Muscle layer of duodenum (tissue), 2 donors: ENCODE results near the gene UPF1.
A peak's percentile ranks its signal among the peaks of the same experiment; 100 is the strongest.

Experiments used
- H3K27ac ChIP-seq: one replicate; pipeline ENCODE4 v1.7.0; 2013; ENCODE audit warnings: mild to moderate bottlenecking, low read length
- H3K27me3 ChIP-seq: one replicate; pipeline ENCODE4 v1.7.0; 2013; ENCODE audit warnings: low read depth, mild to moderate bottlenecking, control low read depth, low read length
- H3K36me3 ChIP-seq, 2 donors: one replicate each; pipeline ENCODE4 v1.7.0; 2013; ENCODE audit warnings: low read length in 2 of 2, control low read depth in 1 of 2, mild to moderate bottlenecking in 1 of 2; ENCODE audit not compliant: insufficient read depth in 2 of 2, control insufficient read depth in 1 of 2
- H3K4me1 ChIP-seq, 2 donors: one replicate each; pipeline ENCODE4 v1.7.0; 2013; ENCODE audit warnings: low read length in 2 of 2, mild to moderate bottlenecking in 2 of 2, control low read depth in 1 of 2, moderate library complexity in 1 of 2; ENCODE audit not compliant: insufficient read depth in 2 of 2, control insufficient read depth in 1 of 2
- H3K4me3 ChIP-seq, 2 donors: one replicate each; pipeline ENCODE4 v1.7.0; 2013; ENCODE audit warnings: low read length in 2 of 2, low read depth in 1 of 2, mild to moderate bottlenecking in 1 of 2
- H3K9me3 ChIP-seq, 2 donors: one replicate each; pipeline ENCODE4 v1.7.0; 2013; ENCODE audit warnings: low read length in 2 of 2, control low read depth in 1 of 2, mild to moderate bottlenecking in 1 of 2; ENCODE audit not compliant: control insufficient read depth in 1 of 2
- donor health status: healthy.

UPF1 gene

GRCh38 chr19:18831524-18832305, at the start of gene UPF1:
Gene UPF1 (plus strand): TSS chr19:18831959. CDS start chr19:18832210, 251 bp downstream.
- Histone ChIP-seq H3K4me1 (peaks cover 17 to 33% of the 10 kb centered on the region in 2 donors), H3K27me3 (no peaks in the 10 kb centered on the region)

GRCh38 chr19:18782559-18783225, 49.1 kb upstream of the UPF1 start:
- Histone ChIP-seq H3K4me1 (peaks cover 0 to 4% of the 10 kb centered on the region in 2 donors), H3K27ac (no peak overlapping the region), H3K36me3 (no peaks in the 10 kb centered on the region), H3K9me3 (no peaks in the 10 kb centered on the region), H3K4me3 (no peak overlapping the region), H3K27me3 (peaks cover 17% of the 10 kb centered on the region)

More at GRCh38 chr19:18831524-18832305, at the start of gene UPF1:
- H3K27ac ChIP-seq = peak within 1 kb of the TSS; percentile 81
- H3K4me3 ChIP-seq = peak within 1 kb of the TSS; percentile 79 to 88
- H3K36me3 ChIP-seq = no peaks in the 10 kb centered on the region
- peaks cover 0 to 8% of the 10 kb centered on the region in 2 donors for H3K9me3 ChIP-seq

DNA sequence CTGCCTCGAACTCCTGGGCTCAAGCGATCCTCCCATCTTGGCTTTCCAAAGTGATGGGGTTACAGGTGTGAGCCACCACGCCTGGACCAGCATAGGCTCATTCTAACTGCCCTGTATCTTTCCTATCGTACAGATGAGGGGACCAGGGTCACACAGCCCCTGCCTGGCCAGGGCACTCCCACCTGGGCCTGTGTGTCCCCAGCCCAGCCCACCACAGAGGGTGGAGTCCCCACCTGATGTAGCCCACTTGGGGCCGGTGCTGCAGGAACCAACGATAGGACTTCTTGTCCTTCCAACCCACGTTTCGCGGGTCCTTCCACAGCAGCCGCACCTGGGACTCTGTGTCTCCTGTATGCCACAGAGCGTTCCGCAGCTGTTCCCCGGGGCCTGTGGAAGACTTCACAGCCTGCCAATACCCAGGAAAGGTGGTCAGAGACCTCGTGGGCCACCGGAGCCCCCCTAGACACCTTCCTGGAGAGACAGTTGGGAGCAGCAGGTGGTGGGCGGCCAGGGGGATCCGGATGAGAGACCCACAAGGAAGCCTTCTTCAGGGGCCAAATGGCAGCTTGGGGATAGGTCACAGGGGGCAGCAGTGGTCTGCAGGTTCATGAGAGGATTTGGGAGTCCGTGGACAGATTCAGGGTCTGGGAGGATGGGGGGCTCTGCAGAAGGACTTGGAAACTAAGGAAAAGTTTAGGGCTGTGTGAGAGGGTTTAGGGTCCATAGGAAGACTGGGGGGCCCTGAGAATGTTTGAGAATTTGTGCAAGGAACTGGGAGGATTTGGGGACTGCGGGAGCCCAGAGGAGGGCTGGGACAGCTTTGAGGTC, 47.6 kb upstream of the UPF1 start:
- Histone ChIP-seq H3K27ac (no peak overlapping the region), H3K36me3 (no peaks in the 10 kb centered on the region), H3K27me3 (peaks cover 19% of the 10 kb centered on the region), H3K9me3 (no peaks in the 10 kb centered on the region), H3K4me3 (no peak overlapping the region), H3K4me1 (peaks cover 0 to 12% of the 10 kb centered on the region in 2 donors)

- peaks cover 0 to 18% of the 10 kb centered on the region in 2 donors for H3K4me1 ChIP-seq
- peaks cover 25% of the 10 kb centered on the region for H3K27me3 ChIP-seq
- peak overlapping the region in 1 of 2 donors; percentile 22 for H3K4me3 ChIP-seq
- H3K9me3 ChIP-seq = no peaks in the 10 kb centered on the region
- no peak overlapping the region for H3K27ac ChIP-seq
- H3K36me3 ChIP-seq = no peaks in the 10 kb centered on the region
Observed at GRCh38 chr19:18784786-18785120, 47.0 kb upstream of the UPF1 start.

GRCh38 chr19:18785179-18786124, 46.3 kb upstream of the UPF1 start:
- Histone ChIP-seq H3K27me3 (peaks cover 27% of the 10 kb centered on the region), H3K36me3 (no peaks in the 10 kb centered on the region), H3K27ac (no peak overlapping the region), H3K4me3 (peak overlapping the region in 1 of 2 donors; percentile 22), H3K9me3 (no peaks in the 10 kb centered on the region), H3K4me1 (peaks cover 0 to 25% of the 10 kb centered on the region in 2 donors)

DNA sequence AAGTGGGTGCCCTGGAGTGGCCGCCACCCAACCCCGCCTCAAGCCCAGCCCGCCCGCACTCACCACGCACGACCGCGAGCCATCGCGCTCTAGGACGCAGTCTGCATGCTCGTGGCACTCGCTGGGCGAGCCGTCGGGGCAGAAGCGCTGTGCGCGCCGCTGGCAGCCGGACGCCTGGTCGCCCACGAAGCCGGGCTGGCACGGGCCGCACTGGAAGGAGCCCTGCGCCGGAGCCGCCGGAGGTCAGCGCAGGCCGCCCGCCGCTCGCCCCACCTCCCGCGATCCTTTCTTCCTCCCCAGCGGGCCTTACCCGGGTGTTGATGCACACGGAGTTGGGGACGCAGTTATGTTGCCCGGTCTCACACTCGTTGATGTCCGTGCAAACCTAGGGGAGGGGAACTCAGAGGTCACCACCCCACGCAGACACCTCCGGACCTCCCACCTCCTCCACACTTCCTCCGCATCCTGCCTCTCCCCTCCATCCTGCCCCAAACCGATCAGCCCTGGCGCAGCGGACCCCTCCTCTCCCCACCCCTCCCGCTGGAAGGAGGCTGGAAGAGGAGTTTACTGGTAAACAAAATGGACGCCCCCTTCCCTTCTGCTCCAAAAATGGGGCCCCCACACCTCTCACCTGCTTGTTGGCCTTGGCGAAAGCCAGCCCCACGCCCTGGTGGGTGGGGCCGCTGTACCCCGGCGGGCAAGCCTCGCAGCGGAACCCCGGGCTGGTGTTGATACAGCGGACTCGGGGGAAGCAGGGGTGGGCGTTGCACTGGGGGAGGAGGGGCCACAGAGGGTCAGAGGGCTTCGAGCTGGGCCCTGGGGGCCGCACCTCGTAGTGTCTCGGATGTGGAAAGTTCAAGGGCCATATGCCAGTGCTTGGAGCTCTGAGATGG, 43.0 kb upstream of the UPF1 start:
- peak overlapping the region in 1 of 2 donors; percentile 40 for H3K4me3 ChIP-seq
- H3K27me3 ChIP-seq = peaks cover 36% of the 10 kb centered on the region
- no peaks in the 10 kb centered on the region for H3K9me3 ChIP-seq
- H3K36me3 ChIP-seq = no peaks in the 10 kb centered on the region
- H3K27ac ChIP-seq = no peak overlapping the region
- peaks cover 0 to 30% of the 10 kb centered on the region in 2 donors for H3K4me1 ChIP-seq

DNA sequence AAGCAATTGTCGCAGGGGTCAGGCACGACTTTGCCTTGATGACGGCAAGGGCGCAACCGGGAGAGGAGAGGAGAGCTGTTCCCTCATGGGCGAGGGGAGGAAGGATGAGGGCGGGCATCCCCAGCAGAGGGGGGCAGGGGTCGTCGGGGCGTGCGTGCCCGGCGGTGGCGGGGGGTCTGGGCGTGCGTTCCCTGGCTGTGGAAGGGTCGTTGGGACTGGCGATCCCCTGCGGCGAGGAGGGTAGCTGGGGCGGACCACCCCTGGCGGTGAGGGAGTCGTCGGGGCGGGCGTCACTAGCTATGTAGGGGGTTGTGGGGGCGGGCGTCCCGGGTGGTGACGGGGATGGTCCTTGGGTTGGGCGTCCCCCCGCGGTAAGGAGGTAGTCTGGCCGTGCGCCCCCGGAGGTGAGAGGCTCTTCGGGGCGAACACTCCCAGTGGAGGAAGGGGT, 42.3 kb upstream of the UPF1 start:
- Histone ChIP-seq H3K36me3 (no peaks in the 10 kb centered on the region), H3K4me3 (peak overlapping the region in 1 of 2 donors; percentile 40), H3K4me1 (peaks cover 0 to 30% of the 10 kb centered on the region in 2 donors), H3K9me3 (no peaks in the 10 kb centered on the region), H3K27ac (no peak overlapping the region), H3K27me3 (peaks cover 36% of the 10 kb centered on the region)

DNA sequence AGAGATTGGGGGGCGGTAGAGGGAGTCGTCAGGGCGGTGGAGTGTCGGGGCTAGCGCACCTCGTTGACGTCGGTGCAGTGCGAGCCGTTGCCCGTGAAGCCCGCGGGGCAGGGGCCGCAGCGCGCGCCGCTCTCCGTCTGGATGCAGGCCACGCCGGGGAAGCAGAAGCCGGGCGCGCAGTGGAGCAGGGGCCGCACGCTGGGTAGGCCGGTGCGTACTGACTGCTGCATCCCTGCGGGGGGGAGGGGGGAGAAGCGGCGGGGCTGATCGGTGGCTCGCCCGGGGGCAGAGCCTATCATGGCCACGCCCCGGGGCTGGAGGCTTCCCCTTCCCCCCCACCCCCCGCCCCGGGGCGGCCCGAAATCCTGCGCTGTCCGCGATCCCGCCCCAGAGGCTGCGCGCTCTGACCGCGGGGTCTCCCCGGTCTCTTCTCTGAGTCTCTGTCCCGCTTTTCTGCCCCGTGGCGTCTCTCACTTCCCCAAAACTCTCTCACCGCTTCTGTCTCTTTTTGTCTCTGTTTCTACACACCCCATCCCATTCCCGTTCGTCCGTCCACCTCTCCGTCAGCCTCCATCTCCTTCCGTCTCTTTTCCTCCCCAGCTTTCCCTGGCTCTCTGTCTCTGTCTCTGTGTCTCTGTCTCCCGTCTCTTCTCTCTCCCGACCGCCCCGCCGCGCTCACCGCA, 41.7 kb upstream of the UPF1 start:
- Histone ChIP-seq H3K9me3 (no peaks in the 10 kb centered on the region), H3K4me1 (peaks cover 0 to 30% of the 10 kb centered on the region in 2 donors), H3K4me3 (peak overlapping the region; percentile 11 to 40), H3K27me3 (peaks cover 36% of the 10 kb centered on the region), H3K27ac (no peak overlapping the region), H3K36me3 (no peaks in the 10 kb centered on the region)

- H3K27me3 ChIP-seq = peaks cover 36% of the 10 kb centered on the region
- no peaks in the 10 kb centered on the region for H3K36me3 ChIP-seq
- H3K4me1 ChIP-seq = peaks cover 0 to 26% of the 10 kb centered on the region in 2 donors
- peak within 1 kb of the TSS; percentile 11 to 40 for H3K4me3 ChIP-seq
- no peak within 1 kb of the TSS for H3K27ac ChIP-seq
- H3K9me3 ChIP-seq = no peaks in the 10 kb centered on the region
Observed at GRCh38 chr19:18790566-18791314, 41.0 kb upstream of the UPF1 start, which contains the start of gene COMP. Gene COMP (minus strand): TSS chr19:18791305. CDS start chr19:18791269, 36 bp downstream.
